ENCODE measurements around the gene VPS13C. TPM values are rescaled to one million over a fixed set of nuclear protein-coding genes. Genes with fewer than 3 reads are reported as not detected.

Gene VPS13C
- 2.4 TPM for polyA plus RNA-seq (2013, experiment 1 of 2)
- polyA plus RNA-seq (2013, experiment 2 of 2) = 2.5 TPM

GRCh38 chr15:62060113-62060895 is at the start of gene VPS13C:
Gene VPS13C (minus strand): TSS chr15:62060447. CDS start chr15:62060374, 73 bp downstream.
- no peak within 1 kb of the TSS for H2BK15ac ChIP-seq (replicated peaks; ENCODE audit: low read depth)
- H3K4ac ChIP-seq (ENCODE audit: low read depth, low read length) = no peak within 1 kb of the TSS
- H3K9ac ChIP-seq (ENCODE audit: low read length) = peak within 1 kb of the TSS; percentile 76
- H2AK5ac ChIP-seq (ENCODE audit: low read length) = no peak within 1 kb of the TSS
- peak within 1 kb of the TSS; percentile 88 for H3K4me2 ChIP-seq (ENCODE audit: low read length)
- DNase-seq = peak; percentile 97
- no peak within 1 kb of the TSS for H4K5ac ChIP-seq (ENCODE audit: low read length)
- H2BK5ac ChIP-seq (ENCODE audit: low read length) = no peak within 1 kb of the TSS
- no peak within 1 kb of the TSS for H2BK120ac ChIP-seq (ENCODE audit: low read depth, low read length)
- no peak within 1 kb of the TSS for H3K23ac ChIP-seq (ENCODE audit: low read length)
- no peak within 1 kb of the TSS for H4K8ac ChIP-seq (ENCODE audit: low read depth, low read length)
- no peaks in the 10 kb centered on the region for H3K4me1 ChIP-seq (ENCODE audit: control insufficient read depth, low read depth, low read length)
- H3K4me3 ChIP-seq (ENCODE audit: low read length) = peak within 1 kb of the TSS; percentile 65
- H3K36me3 ChIP-seq (ENCODE audit: control insufficient read depth, insufficient read depth, low read length) = no peaks in the 10 kb centered on the region
- WGBS (ENCODE audit: extremely low coverage, insufficient coverage, low lambda C conversion rate) = no CpG with 5 or more reads among the region's 73 CpGs
- H3K27me3 ChIP-seq (ENCODE audit: insufficient read depth, low read length, poor library complexity) = peaks cover 12% of the 10 kb centered on the region
- H3K18ac ChIP-seq (ENCODE audit: low read length) = peak within 1 kb of the TSS; percentile 35
- peak within 1 kb of the TSS; percentile 83 for H3K56ac ChIP-seq (ENCODE audit: low read length)
- H3K79me2 ChIP-seq (ENCODE audit: control insufficient read depth, insufficient read depth, low read length) = no peaks in the 10 kb centered on the region
- no peaks in the 10 kb centered on the region for H3K79me1 ChIP-seq (ENCODE audit: low read length)
- peak within 1 kb of the TSS; percentile 25 for H3K27ac ChIP-seq (ENCODE audit: low read depth, low read length)

DNA sequence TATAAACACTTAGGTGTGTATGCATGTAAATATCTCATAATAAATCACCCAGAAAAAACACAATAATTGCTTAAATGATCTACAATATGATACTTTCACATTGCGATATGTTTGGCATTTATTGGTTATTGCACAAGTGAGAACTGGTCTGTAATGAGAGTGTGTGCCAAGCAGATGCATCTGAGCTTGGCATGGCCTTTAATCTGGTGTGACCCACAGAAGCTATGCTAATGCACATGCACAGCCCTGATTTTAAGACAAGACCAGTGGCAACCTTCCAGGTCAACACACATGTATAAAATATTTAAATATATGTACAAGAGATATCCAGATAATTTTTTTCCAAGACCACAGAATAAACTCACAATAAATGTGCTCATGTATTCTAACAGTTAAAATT is 49.2 kb upstream of the VPS13C start:
- H4K8ac ChIP-seq (ENCODE audit: low read depth, low read length) = no peak overlapping the region
- no peak overlapping the region for H3K27ac ChIP-seq (ENCODE audit: low read depth, low read length)
- no peaks in the 10 kb centered on the region for H3K79me2 ChIP-seq (ENCODE audit: control insufficient read depth, insufficient read depth, low read length)
- H3K56ac ChIP-seq (ENCODE audit: low read length) = no peak overlapping the region
- no peak overlapping the region for H2BK5ac ChIP-seq (ENCODE audit: low read length)
- H3K4me1 ChIP-seq (ENCODE audit: control insufficient read depth, low read depth, low read length) = peaks cover 4% of the 10 kb centered on the region
- H3K4me2 ChIP-seq (ENCODE audit: low read length) = no peak overlapping the region
- no peak overlapping the region for H3K23ac ChIP-seq (ENCODE audit: low read length)
- H3K27me3 ChIP-seq (ENCODE audit: insufficient read depth, low read length, poor library complexity) = no peaks in the 10 kb centered on the region
- H2AK5ac ChIP-seq (ENCODE audit: low read length) = no peak overlapping the region
- no peak overlapping the region for H3K4ac ChIP-seq (ENCODE audit: low read depth, low read length)
- no peak overlapping the region for H3K9ac ChIP-seq (ENCODE audit: low read length)
- no peaks in the 10 kb centered on the region for H3K36me3 ChIP-seq (ENCODE audit: control insufficient read depth, insufficient read depth, low read length)
- H3K79me1 ChIP-seq (ENCODE audit: low read length) = no peaks in the 10 kb centered on the region
- H4K5ac ChIP-seq (ENCODE audit: low read length) = no peak overlapping the region
- no CpG with 5 or more reads among the region's 1 CpG for WGBS (ENCODE audit: extremely low coverage, insufficient coverage, low lambda C conversion rate)
- no peak for DNase-seq
- H2BK120ac ChIP-seq (ENCODE audit: low read depth, low read length) = no peak overlapping the region
- H3K4me3 ChIP-seq (ENCODE audit: low read length) = no peak overlapping the region
- no peak overlapping the region for H2BK15ac ChIP-seq (replicated peaks; ENCODE audit: low read depth)
- H3K18ac ChIP-seq (ENCODE audit: low read length) = no peak overlapping the region

DNA sequence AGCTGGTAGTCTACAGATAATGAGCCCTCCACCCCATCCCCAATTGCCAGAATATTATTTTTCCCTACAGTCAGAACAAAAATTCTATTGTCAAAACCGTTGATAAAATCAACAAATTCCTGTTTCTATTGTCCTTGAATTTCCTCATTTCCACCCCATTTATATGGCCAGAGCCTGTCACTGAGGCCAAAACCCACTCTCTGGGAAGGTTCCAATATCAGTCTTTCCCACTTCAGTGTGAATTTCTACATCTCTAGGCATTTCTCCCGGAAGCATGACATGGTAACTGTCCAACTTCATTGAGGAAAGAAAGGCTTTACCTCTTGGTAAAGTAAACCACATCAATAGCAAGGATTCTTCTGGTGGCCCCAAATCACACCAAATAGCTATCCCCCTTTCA is 48.2 kb upstream of the VPS13C start:
- Histone ChIP-seq H3K56ac (ENCODE audit: low read length) (no peak overlapping the region), H3K79me2 (ENCODE audit: control insufficient read depth, insufficient read depth, low read length) (no peaks in the 10 kb centered on the region), H3K4me2 (ENCODE audit: low read length) (no peak overlapping the region), H2BK5ac (ENCODE audit: low read length) (no peak overlapping the region), H3K9ac (ENCODE audit: low read length) (no peak overlapping the region), H3K4me1 (ENCODE audit: control insufficient read depth, low read depth, low read length) (peaks cover 4% of the 10 kb centered on the region), H2BK120ac (ENCODE audit: low read depth, low read length) (no peak overlapping the region), H3K23ac (ENCODE audit: low read length) (no peak overlapping the region), H3K4ac (ENCODE audit: low read depth, low read length) (no peak overlapping the region), H3K36me3 (ENCODE audit: control insufficient read depth, insufficient read depth, low read length) (no peaks in the 10 kb centered on the region), H3K27ac (ENCODE audit: low read depth, low read length) (no peak overlapping the region), H3K27me3 (ENCODE audit: insufficient read depth, low read length, poor library complexity) (no peaks in the 10 kb centered on the region), H3K79me1 (ENCODE audit: low read length) (no peaks in the 10 kb centered on the region), H3K18ac (ENCODE audit: low read length) (no peak overlapping the region), H2AK5ac (ENCODE audit: low read length) (no peak overlapping the region), H4K5ac (ENCODE audit: low read length) (no peak overlapping the region), H2BK15ac (replicated peaks; ENCODE audit: low read depth) (no peak overlapping the region), H3K4me3 (ENCODE audit: low read length) (no peak overlapping the region), H4K8ac (ENCODE audit: low read depth, low read length) (no peak overlapping the region)
- WGBS (ENCODE audit: extremely low coverage, insufficient coverage, low lambda C conversion rate) = no CpG with 5 or more reads among the region's 2 CpGs
- no peak for DNase-seq

- Histone ChIP-seq H3K79me2 (ENCODE audit: control insufficient read depth, insufficient read depth, low read length) (no peaks in the 10 kb centered on the region), H3K23ac (ENCODE audit: low read length) (no peak overlapping the region), H2BK5ac (ENCODE audit: low read length) (no peak overlapping the region), H3K79me1 (ENCODE audit: low read length) (no peaks in the 10 kb centered on the region), H3K9ac (ENCODE audit: low read length) (no peak overlapping the region), H3K4ac (ENCODE audit: low read depth, low read length) (no peak overlapping the region), H4K8ac (ENCODE audit: low read depth, low read length) (no peak overlapping the region), H4K5ac (ENCODE audit: low read length) (no peak overlapping the region), H2AK5ac (ENCODE audit: low read length) (no peak overlapping the region), H2BK15ac (replicated peaks; ENCODE audit: low read depth) (no peak overlapping the region), H3K4me2 (ENCODE audit: low read length) (no peak overlapping the region), H3K18ac (ENCODE audit: low read length) (no peak overlapping the region), H3K4me1 (ENCODE audit: control insufficient read depth, low read depth, low read length) (peaks cover 4% of the 10 kb centered on the region), H3K4me3 (ENCODE audit: low read length) (no peak overlapping the region), H3K56ac (ENCODE audit: low read length) (no peak overlapping the region), H3K27me3 (ENCODE audit: insufficient read depth, low read length, poor library complexity) (no peaks in the 10 kb centered on the region), H2BK120ac (ENCODE audit: low read depth, low read length) (no peak overlapping the region), H3K27ac (ENCODE audit: low read depth, low read length) (no peak overlapping the region), H3K36me3 (ENCODE audit: control insufficient read depth, insufficient read depth, low read length) (no peaks in the 10 kb centered on the region)
- no peak for DNase-seq
- WGBS (ENCODE audit: extremely low coverage, insufficient coverage, low lambda C conversion rate) = no CpG with 5 or more reads among the region's 2 CpGs
These were observed 47.4 kb upstream of the VPS13C start for GRCh38 chr15:62107571-62108121.

- H4K5ac ChIP-seq (ENCODE audit: low read length) = no peak overlapping the region
- no peak overlapping the region for H3K23ac ChIP-seq (ENCODE audit: low read length)
- no peak overlapping the region for H3K4me3 ChIP-seq (ENCODE audit: low read length)
- no peaks in the 10 kb centered on the region for H3K79me1 ChIP-seq (ENCODE audit: low read length)
- peaks cover 4% of the 10 kb centered on the region for H3K4me1 ChIP-seq (ENCODE audit: control insufficient read depth, low read depth, low read length)
- no peak overlapping the region for H3K9ac ChIP-seq (ENCODE audit: low read length)
- no peak overlapping the region for H2AK5ac ChIP-seq (ENCODE audit: low read length)
- no peaks in the 10 kb centered on the region for H3K79me2 ChIP-seq (ENCODE audit: control insufficient read depth, insufficient read depth, low read length)
- no peaks in the 10 kb centered on the region for H3K27me3 ChIP-seq (ENCODE audit: insufficient read depth, low read length, poor library complexity)
- H3K4me2 ChIP-seq (ENCODE audit: low read length) = no peak overlapping the region
- H2BK15ac ChIP-seq (replicated peaks; ENCODE audit: low read depth) = no peak overlapping the region
- H2BK120ac ChIP-seq (ENCODE audit: low read depth, low read length) = no peak overlapping the region
- no peak for DNase-seq
- H3K18ac ChIP-seq (ENCODE audit: low read length) = no peak overlapping the region
- no peaks in the 10 kb centered on the region for H3K36me3 ChIP-seq (ENCODE audit: control insufficient read depth, insufficient read depth, low read length)
- WGBS (ENCODE audit: extremely low coverage, insufficient coverage, low lambda C conversion rate) = no CpG with 5 or more reads among the region's 3 CpGs
- no peak overlapping the region for H3K27ac ChIP-seq (ENCODE audit: low read depth, low read length)
- no peak overlapping the region for H3K56ac ChIP-seq (ENCODE audit: low read length)
- no peak overlapping the region for H4K8ac ChIP-seq (ENCODE audit: low read depth, low read length)
- no peak overlapping the region for H2BK5ac ChIP-seq (ENCODE audit: low read length)
- no peak overlapping the region for H3K4ac ChIP-seq (ENCODE audit: low read depth, low read length)
These were observed 45.8 kb upstream of the VPS13C start for GRCh38 chr15:62106096-62106495.
